H4 (cell line): Measurements from ENCODE around the gene NRSN2. TPM values are rescaled to one million over a fixed set of nuclear protein-coding genes. Genes with fewer than 3 reads are reported as not detected.
A peak's percentile ranks its signal among the peaks of the same experiment; 100 is the strongest.
"Not testable (repeated sequence)": the region's sequence is repeated elsewhere in the genome, so short reads cannot be mapped to it uniquely, and the experiment has no call there.

ENCODE experiments used
- DNase-seq: peaks from one replicate; pipeline ENCODE4 v3.0.0-alpha.2; 2015; ENCODE audit warnings: low spot score
- total RNA-seq: library from RNA; depleted of rRNA; stranded (reverse); fragments of >200 nt; shearing (Covaris generic); gene quantifications from 2 replicates; pipeline ENCODE4 v1.2.3, GENCODE V29; 2014

The NRSN2 gene
- total RNA-seq, 1 experiment from 2014 or later, result 69.6 TPM

DNA sequence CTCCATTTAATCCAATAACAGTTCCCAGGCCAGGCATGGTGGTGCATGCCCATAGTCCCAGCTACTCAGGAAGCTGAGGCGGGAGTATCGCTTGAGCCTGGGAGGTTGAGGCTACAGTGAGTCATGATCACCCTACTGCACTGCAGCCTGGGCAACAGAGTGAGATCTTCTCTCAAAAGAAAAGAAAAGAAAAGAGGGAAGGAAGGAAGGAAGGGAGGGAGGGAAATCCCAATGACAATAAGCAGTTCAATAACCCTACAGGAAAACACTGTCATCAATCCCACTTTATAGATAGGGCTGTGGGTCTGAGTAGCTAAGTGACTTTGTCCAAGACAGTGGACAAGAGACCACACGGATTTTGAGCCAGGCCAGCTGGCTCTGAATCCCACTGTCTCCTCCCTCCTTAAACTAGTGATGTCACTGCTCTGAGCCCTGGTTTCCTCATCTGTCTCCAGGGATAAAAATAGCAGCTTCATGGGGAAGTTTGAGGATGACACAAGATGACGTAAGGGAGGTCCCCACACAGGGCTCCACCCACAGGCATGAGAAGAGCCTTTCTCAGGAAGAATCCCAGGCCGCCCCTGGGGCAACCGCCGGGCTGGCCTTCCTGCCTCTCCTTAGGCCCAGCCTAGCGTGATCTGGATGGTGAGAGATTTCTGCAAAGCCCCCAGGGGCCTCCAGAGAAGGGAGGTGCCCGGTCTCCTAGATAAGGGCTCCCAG lies 26.4 kb downstream of the NRSN2 start:
- DNase-seq, result peak; percentile 83

DNA sequence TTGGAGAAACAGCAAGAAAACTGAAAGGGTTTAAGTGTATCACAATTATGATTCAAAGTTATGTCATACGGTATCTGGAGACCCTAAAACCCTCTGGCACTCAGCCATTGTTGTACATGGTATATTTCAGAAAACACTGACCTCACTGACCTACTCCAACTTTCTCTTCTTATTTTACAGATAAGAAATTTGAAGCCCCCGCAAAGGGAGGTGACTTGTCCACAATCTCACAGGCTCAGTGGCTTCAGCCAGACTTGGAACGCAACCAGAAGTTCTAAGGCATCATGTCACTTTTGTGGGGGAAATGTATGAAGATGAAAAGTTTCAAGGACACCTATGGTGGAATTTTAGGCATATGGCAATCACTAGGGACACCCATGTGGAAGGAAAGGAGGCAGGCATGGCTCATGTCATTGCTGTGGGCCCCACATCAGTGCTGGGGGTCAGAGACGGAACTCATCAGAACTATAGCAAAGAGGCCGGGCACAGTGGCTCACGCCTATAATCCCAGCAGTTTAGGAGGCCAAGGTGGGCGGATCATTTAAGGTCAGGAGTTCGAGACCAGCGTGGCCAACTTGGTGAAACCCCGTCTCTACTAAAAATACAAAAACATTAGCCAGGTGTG lies 28.5 kb downstream of the NRSN2 start:
- DNase-seq, result no peak

DNA sequence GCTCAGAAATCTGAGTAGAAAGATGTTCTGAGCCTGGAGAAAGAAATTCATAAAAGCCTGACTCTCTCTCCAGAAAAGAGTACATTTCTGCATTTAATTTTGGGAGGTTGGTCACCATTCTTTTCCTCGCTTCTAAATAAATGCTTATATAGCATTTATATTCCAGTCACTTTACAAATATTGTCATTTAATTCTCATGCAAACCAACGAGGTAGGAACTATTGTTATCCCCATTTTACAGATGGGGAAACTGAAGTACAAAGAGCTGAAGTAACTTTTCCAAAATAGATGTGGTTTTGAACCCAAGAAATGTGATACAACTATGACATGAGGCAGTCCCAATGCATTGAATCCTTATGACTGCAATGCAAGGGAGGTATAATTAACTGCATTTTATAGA lies 29.2 kb downstream of the NRSN2 start:
- DNase-seq, result no peak

DNA sequence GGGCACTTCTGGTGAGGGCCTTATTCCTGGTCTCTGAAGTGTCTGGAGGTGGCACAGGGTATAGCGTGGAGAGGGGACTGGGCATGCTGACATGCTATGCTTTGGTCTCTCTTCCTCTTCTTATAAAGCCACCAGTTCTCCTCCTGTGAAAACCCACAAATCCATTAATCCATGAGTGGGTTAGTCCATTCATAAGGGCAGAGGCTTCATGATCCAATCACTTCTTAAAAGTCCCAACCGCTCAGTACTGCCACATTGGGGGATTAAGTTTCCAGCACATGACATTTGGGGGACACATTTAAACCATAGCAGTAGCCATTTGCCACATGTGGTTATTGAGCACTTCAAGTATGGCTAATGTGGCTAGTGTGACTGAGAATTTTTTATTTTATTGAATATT lies 29.8 kb downstream of the NRSN2 start:
- DNase-seq, result no peak

DNA sequence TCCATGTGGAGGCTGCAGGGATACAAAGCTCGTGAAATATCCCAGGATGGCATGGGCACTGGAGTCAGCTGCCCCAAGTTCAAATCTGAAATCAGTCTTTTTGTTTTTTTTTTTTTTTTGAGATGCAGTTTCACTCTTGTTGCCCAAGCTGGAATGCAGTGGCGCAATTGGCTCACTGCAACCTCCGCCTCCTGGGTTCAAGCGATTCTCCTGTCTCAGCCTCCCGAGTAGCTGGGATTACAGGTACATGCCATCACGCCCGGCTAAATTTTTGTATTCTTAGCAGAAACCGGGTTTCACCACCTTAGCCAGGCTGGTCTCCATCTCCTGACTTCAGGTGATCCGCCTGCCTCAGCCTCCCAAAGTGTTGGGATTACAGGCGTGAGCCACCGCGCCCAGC lies 30.7 kb downstream of the NRSN2 start:
- not testable (repeated sequence) for DNase-seq

DNA sequence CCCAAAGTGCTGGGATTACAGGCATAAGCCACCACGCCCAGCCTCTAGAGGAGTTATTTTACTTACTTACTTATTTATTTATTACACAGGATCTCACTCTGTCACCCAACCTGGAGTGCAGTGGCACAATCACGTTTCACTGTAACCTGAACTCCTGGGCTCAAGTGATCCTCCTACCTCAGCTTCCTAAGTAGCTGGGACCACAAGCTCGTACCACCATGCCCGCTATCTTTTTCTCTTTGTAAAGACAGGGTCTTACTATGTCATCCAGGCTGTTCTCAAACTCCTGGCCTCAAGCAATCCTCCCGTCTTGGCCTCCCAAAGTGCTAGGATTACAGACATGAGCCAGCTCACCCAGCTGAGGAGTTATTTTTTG lies 32.0 kb downstream of the NRSN2 start:
- DNase-seq, result no peak

DNA sequence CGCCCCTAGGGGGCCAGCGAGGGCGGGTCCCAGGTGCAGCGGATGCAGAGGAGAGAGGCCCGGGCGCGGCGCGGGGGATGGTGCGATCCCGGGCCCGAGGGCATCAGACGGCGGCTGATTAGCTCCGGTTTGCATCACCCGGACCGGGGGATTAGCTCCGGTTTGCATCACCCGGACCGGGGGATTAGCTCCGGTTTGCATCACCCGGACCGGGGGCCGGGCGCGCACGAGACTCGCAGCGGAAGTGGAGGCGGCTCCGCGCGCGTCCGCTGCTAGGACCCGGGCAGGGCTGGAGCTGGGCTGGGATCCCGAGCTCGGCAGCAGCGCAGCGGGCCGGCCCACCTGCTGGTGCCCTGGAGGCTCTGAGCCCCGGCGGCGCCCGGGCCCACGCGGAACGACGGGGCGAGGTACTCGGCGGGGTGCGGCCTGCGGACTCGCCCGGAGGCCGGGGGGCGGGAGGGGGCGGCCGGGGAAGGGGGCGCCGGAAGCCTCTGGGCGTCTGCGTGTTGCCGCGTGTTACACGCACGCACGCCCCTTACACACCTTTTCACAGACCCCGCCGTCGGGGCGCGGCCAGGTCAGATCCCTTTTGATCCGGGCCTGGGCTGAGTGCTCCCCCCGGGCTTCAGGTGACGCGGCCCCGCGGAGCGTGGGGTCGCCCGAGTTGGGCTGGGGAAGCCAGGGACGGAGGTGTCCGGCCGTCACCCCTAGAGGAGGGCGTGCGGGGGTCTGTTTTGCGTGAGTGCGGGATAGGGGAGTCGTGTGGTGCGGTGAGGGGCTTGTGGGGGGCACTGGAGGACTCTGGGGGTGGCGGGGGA lies 34.1 kb downstream of the NRSN2 start:
- DNase-seq, result peak; percentile 51

DNA sequence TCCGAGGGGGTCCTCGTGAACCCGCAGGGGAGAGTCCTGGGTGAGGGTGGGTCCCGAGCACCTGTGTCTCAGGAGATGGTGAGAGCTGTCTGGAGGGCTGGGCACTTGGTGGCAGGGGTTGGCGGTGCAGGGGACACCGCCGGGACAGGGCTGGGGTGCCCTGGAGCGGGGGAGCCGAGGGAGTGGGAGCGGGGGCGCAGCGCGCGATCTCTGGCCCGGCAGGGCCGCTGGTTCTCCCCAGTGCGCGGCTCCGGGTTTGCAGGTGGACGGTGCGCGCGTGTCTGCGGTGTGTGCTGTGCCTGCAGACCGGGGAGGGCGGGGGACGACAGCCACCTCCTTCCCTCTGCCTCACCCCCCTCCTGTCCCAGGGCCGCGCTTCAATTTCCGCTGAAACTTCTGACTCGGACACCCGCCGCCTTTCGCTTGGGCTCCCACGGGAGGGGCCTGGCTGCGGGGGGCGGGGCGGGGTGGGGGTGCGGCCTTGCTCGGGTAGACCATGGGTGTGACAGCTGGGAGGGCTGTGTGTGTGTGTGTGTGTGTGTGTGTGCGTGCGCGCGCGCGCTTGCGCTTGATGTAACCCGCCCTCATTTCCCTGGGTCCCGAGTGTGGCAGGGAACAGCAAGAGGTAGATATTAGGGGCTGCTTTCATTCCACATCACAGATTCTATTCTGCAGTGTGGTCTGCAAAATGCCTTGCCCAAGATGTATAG lies 34.8 kb downstream of the NRSN2 start:
- peak; percentile 76 for DNase-seq

DNA sequence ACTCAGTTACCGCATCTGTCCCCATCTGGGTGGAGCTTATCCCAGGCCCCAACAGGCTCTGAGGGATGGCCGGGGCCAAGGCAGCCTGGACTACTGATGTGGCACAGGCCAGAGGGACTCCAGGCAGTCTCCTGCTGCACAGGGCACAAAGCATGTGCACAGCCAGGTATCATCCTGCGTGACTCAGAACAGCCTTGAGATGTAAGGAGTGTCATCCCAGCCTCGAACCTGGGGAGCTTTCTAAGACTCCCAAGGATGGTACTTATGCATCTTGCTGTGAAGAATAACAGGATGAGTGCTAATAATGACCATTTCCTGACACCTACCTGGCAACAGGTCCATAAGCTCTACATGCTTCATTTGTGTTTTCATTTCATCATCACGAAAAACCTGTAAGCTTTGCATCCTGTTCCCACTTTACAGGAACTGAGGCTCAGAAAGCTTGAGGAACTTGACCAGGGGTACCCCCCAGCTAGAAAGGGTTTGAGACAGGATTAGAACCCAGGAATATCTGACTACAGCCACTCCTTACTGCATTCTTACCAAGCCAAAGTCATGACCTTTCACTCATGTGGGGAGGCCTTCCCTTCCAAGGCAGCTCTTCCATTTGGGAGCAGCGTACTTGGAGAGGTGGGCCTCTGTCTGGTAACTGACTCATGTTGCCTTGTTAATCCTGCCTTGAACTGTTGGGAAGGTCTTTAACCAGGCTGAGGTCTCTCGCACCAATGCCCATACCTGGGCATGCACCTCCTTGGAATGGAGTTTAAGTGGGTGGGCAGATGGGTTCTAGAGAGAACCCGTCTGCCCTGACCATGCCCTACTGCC lies 35.6 kb downstream of the NRSN2 start:
- no peak for DNase-seq

DNA sequence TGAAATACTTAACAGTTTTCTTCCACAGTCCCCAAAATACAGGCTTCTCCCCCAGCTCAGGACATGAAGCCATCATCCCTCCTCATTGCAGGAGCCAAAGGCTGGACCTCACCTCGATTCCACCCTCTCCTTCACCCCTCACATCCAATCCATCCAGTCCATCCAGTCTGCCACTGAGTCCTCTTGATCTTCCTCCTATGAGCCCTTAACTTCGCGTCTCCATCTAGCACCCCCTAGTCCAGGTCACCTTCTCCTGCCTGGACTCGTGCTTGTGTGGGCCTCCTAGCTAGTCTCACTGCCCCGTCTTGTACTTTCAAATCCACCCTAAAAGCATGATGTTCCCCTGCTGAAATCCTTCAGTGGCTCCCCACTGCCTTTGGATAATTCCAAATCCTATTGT lies 37.0 kb downstream of the NRSN2 start:
- DNase-seq, result no peak

DNA sequence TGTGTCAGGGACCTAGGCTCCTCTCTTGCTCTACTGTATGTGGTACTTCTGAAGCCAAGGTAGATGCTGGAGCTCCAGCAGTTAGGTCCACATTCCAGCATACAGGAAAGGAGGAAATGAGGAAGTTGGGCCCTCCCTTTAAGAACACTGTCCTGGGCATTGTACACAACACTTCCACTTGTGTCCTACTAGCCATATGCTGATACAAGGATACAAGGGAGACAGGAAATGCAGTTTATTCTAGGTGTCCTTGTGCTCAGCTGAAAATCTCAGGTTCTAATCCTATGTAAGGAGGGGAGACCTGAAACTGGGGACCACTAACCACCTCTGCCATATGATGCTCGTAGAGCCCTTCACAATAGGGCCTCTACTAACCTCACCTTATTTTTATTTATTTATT lies 37.8 kb downstream of the NRSN2 start:
- DNase-seq, result no peak

DNA sequence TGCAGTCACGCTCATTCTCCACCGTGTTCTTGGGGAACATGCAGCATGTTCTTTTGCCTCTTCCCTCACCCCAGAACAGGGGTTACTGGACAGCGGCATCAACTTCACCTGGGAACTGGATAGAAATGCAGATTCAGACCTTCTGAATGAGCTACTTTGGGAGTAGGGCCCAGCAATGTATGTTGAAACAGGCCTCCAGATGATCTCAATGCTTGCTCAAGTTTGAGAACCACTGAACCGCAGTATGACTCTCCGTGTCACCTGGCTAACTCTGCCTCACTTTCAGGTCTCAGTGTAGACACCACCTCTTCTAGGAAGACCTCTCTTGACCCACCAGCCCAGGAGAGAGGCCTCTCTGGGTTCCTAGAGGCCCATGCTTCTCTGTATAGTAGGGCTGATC lies 38.5 kb downstream of the NRSN2 start:
- DNase-seq, result no peak

DNA sequence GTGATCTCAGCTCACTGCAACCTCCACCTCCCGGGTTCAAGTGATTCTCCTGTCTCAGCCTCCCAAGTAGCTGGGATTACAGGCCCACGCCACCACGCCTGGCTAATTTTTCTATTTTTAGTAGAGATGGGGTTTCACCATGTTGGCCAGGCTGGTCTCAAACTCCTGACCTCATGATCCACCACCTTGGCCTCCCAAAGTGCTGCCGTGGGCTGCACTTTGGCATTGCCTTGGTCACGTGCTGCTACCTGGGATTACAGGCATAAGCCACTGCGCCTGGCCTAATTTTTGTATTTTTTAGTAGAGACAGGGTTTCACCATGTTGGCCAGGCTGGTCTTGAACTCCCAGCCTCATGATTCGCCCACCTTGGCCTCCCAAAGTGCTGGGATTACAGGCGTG lies 39.7 kb downstream of the NRSN2 start:
- DNase-seq, result not testable (repeated sequence)

DNA sequence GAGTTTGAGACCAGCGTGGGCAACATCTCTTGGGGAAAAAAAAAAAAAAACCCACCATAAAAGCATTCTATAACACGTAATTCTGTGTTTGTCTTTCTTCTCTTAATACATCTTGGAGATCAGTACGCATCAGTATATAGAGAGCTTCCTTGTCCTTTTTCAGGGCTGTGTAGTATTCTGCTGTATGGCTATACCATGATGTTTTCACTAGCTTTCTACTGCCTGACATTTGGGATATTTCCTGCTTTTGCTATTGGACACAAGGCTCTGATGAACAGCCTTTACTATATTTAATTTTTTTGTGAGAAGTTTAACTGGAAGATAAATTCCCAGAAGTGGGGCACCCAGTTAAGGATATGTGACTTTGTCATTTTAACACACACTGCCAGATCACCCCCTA lies 40.6 kb downstream of the NRSN2 start:
- no peak for DNase-seq

DNA sequence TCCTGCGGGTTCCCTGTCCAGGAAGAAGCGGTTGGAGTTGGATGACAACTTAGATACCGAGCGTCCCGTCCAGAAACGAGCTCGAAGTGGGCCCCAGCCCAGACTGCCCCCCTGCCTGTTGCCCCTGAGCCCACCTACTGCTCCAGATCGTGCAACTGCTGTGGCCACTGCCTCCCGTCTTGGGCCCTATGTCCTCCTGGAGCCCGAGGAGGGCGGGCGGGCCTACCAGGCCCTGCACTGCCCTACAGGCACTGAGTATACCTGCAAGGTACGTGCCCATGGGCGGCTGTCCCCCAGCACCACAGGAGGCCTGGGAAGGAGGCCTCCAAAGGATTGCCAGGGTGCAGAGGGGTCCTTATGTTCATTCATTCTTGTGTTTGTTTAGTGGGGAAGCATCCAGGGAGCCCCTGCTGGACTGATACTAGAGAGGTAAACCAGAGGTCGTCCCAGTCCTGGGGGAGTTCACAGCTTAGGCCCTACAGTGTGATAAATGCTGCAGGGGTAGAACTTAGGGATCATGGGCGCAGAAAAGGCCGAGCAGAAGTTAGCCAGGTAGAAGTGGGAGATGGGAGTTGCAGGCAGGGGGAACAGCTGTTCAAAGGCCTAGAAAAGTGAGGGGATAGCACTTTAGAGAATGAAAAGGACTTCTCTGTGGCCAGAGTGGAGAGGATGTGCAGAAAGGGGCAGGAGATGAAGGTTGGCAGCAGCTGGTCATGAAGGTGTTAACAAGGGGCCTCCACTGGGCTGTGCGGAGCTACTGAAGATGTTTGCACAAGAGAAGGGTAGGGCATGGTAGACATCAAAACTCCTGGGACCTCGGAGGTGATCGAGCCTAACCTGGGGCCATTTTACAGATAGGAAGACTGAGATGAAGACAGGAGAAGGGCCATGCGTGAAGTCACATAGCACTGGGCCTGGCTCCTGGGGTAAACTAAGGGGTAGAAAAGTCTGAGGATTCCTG lies 41.4 kb downstream of the NRSN2 start:
- no peak for DNase-seq

DNA sequence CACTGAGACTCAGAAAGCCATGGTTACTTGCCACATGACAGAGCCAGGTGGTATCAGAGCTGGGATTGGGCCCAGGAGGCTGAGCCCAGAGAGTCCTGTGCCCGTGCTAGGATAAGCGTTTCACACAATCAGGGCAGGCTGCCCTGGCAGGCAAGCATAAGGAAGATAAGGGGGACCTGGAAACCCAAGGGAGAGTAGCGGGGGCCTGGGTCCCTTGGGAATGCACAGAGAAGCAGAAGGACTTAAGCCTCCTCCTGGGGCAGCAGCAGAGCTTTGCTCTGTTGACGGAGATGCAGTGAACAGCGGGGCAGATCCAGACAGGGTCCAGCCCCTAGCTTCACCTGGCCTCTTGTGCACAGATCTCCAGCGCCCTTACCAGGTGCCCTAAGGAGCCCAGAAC lies 42.3 kb downstream of the NRSN2 start:
- DNase-seq, result no peak

DNA sequence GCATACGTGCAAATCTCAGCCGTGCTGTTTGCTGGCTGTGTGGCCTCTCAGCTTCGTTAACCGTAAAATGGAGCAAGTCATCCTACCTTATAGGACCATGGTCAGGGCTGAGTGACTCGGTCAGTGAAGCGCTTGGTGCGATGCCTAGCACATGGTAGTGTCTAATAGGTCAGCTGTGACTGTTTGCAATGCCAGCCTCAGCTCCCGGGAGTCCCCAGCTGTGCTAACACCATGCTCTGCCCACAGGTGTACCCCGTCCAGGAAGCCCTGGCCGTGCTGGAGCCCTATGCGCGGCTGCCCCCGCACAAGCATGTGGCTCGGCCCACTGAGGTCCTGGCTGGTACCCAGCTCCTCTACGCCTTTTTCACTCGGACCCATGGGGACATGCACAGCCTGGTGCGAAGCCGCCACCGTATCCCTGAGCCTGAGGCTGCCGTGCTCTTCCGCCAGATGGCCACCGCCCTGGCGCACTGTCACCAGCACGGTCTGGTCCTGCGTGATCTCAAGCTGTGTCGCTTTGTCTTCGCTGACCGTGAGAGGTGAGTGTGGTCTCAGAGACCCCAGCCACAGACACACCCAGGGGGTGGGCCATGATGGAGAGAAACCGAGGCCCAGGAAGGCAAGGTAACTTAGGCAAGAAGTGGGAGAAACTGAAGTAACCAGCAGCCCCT lies 44.3 kb downstream of the NRSN2 start:
- no peak for DNase-seq

DNA sequence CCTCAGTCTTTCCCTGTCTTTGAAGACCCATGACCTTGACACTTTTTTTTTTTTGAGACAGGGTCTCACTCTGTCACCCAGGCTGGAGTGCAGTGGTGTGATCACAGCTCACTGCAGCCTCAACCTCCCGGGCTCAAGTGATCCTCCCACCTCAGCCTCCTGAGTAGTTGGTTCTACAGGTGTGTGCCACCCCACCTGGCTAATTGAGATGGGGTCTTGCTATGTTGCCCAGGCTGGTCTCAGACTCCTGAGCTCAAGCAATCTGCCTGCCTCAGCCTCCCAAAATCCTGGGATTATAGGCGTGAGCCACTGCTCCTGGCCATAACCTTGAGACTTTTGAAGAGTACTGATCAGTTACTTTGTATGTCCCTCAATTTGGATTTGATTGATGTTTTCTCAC lies 46.4 kb downstream of the NRSN2 start:
- not testable (repeated sequence) for DNase-seq

DNA sequence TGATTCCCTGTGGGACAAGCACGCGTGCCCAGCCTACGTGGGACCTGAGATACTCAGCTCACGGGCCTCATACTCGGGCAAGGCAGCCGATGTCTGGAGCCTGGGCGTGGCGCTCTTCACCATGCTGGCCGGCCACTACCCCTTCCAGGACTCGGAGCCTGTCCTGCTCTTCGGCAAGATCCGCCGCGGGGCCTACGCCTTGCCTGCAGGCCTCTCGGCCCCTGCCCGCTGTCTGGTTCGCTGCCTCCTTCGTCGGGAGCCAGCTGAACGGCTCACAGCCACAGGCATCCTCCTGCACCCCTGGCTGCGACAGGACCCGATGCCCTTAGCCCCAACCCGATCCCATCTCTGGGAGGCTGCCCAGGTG lies 49.3 kb downstream of the NRSN2 start:
- no peak for DNase-seq
